Keratinocyte (primary cell): ENCODE results near the gene ARHGAP15. TPM values are rescaled to one million over a fixed set of nuclear protein-coding genes. Genes with fewer than 3 reads are reported as not detected.

Source experiments
- DNase-seq: peaks from one replicate; pipeline ENCODE4 v3.0.0-alpha.2; 2011; ENCODE audit warnings: low read depth, missing footprints, low spot score
- FAIRE-seq: peaks from 2 replicates; lab custom pipeline; 2011; peaks lifted over from hg19 to GRCh38; lab: Jason Lieb, UNC
- H2AFZ ChIP-seq: 2 replicates; pipeline ENCODE4 v1.6.0; 2012; ENCODE audit warnings: low read length, control low read depth, inconsistent platforms; ENCODE audit not compliant: control insufficient read depth
- H3K27ac ChIP-seq: 2 replicates; pipeline ENCODE4 v1.5.1; 2011; ENCODE audit warnings: low read length; ENCODE audit not compliant: control insufficient read depth, insufficient read depth
- H3K27me3 ChIP-seq: 3 replicates; pipeline ENCODE4 v1.6.0; 2011; ENCODE audit warnings: low read length; ENCODE audit not compliant: control insufficient read depth, insufficient read depth; ENCODE audit errors: extremely low read depth
- H3K36me3 ChIP-seq, 2 experiments: 2 replicates in 1 of 2; 3 replicates in 1 of 2; pipeline ENCODE4 v1.5.1; 2011; ENCODE audit warnings: low read length in 2 of 2, mild to moderate bottlenecking in 1 of 2; ENCODE audit not compliant: control insufficient read depth in 2 of 2, insufficient read depth in 2 of 2; ENCODE audit errors: extremely low read depth in 1 of 2
- H3K4me1 ChIP-seq: 3 replicates; pipeline ENCODE4 v1.5.1; 2011; ENCODE audit warnings: low read length; ENCODE audit not compliant: control insufficient read depth, insufficient read depth; ENCODE audit errors: extremely low read depth
- H3K4me2 ChIP-seq: 3 replicates; pipeline ENCODE4 v1.6.0; 2011; ENCODE audit warnings: low read depth, low read length; ENCODE audit not compliant: control insufficient read depth, insufficient read depth; ENCODE audit errors: extremely low read depth
- H3K4me3 ChIP-seq, 3 experiments: fragments of 200-600 bp in 1 of 3; sonication (generic) in 1 of 3; 2 replicates in 2 of 3; 3 replicates in 1 of 3; pipeline ENCODE4 v1.5.1; 2011 to 2016; ENCODE audit warnings: low read length in 3 of 3, mild to moderate bottlenecking in 3 of 3, control low read depth in 2 of 3, inconsistent platforms in 1 of 3, low read depth in 1 of 3, mixed read lengths in 1 of 3, mixed run types in 1 of 3, moderate library complexity in 1 of 3; ENCODE audit not compliant: control insufficient read depth in 2 of 3, insufficient read depth in 2 of 3; ENCODE audit errors: extremely low read depth in 1 of 3
- H3K79me2 ChIP-seq: 2 replicates; pipeline ENCODE4 v1.6.0; 2012; ENCODE audit warnings: low read length; ENCODE audit not compliant: control insufficient read depth, insufficient read depth
- H3K9ac ChIP-seq: 3 replicates; pipeline ENCODE4 v1.6.0; 2011; ENCODE audit warnings: low read length; ENCODE audit not compliant: control insufficient read depth, insufficient read depth; ENCODE audit errors: extremely low read depth
- H3K9me1 ChIP-seq: 3 replicates; pipeline ENCODE4 v1.6.0; 2011; ENCODE audit warnings: low read length; ENCODE audit not compliant: control insufficient read depth, insufficient read depth; ENCODE audit errors: extremely low read depth
- H3K9me3 ChIP-seq: 2 replicates; pipeline ENCODE4 v1.5.1; 2012; ENCODE audit warnings: low read depth, low read length; ENCODE audit not compliant: control insufficient read depth
- H4K20me1 ChIP-seq: 3 replicates; pipeline ENCODE4 v1.6.0; 2011; ENCODE audit warnings: low read length; ENCODE audit not compliant: control insufficient read depth, insufficient read depth; ENCODE audit errors: extremely low read depth
- EZH2 ChIP-seq: IDR thresholded peaks from one replicate; pipeline ENCODE4 v1.6.1; 2012; ENCODE audit warnings: inconsistent platforms, mild to moderate bottlenecking, low read length, moderate library complexity
- dilution Hi-C: fragments of 300-500 bp; cut with MboI; formaldehyde crosslinking; loops from one replicate; pipeline ENCODE4 v1.7.0; 2020; ENCODE audit warnings: low sequenced_read_pairs; ENCODE audit not compliant: extremely low pct_ligation_motif_present
- polyA plus RNA-seq, 5 experiments: library from polyadenylated mRNA; depleted of rRNA in 3 of 5; stranded (reverse) in 3 of 5; stranded (forward) in 1 of 5; unstranded in 1 of 5; fragments of >200 nt; gene quantifications; 1 replicate in 1 of 5; 2 replicates in 3 of 5; 3 replicates in 1 of 5; pipeline versions ENCODE4 v1.2.1 to v1.2.3, GENCODE V29; 2011 to 2012; ENCODE audit warnings: missing spikeins in 2 of 5, low read depth in 1 of 5, low replicate concordance in 1 of 5
- TF ChIP-seq, protein P1 (sequence below), 3 experiments: IDR thresholded peaks in 1 of 3; conservative IDR thresholded peaks in 1 of 3; optimal IDR thresholded peaks in 1 of 3; 2 replicates in 2 of 3; 3 replicates in 1 of 3; pipeline versions ENCODE3 to v1.5.1; 2011; ENCODE audit warnings: low read length in 3 of 3, mild to moderate bottlenecking in 3 of 3, moderate library complexity in 2 of 3, control low read depth in 1 of 3, inconsistent platforms in 1 of 3; ENCODE audit not compliant: insufficient read depth in 2 of 3; ENCODE audit errors: extremely low read depth in 1 of 3

The ARHGAP15 gene
- polyA plus RNA-seq, 1 donor (not counting 4 experiments of a cell fraction or from before 2014, with no cell fraction given) = not detected

DNA sequence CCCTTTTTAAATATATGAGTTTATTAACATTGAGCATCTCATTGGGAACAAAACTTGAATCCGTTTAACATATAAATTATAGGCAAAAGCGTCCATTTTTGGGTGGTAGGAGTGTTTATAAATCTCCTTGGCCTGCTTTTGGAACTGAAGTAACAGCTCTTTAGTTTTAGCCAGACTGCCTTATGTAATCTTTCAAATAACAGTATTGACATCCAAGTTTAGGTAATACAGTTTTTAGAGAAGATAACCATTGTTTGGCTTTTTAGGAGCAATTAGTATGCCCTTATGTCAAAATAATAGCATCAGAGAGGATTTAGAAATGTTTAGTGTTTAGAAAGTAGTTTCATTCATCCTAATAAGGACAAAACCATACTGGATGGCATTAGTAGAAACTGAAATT is 361.9 kb downstream of the ARHGAP15 start:
- TF ChIP-seq, protein P1, sequence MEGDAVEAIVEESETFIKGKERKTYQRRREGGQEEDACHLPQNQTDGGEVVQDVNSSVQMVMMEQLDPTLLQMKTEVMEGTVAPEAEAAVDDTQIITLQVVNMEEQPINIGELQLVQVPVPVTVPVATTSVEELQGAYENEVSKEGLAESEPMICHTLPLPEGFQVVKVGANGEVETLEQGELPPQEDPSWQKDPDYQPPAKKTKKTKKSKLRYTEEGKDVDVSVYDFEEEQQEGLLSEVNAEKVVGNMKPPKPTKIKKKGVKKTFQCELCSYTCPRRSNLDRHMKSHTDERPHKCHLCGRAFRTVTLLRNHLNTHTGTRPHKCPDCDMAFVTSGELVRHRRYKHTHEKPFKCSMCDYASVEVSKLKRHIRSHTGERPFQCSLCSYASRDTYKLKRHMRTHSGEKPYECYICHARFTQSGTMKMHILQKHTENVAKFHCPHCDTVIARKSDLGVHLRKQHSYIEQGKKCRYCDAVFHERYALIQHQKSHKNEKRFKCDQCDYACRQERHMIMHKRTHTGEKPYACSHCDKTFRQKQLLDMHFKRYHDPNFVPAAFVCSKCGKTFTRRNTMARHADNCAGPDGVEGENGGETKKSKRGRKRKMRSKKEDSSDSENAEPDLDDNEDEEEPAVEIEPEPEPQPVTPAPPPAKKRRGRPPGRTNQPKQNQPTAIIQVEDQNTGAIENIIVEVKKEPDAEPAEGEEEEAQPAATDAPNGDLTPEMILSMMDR (optimal IDR thresholded peaks at IDR 0.05 in 1 of 3, IDR thresholded peaks at IDR 0.05 in 1 of 3, conservative IDR thresholded peaks at IDR 0.05 in 1 of 3; ENCODE audit: extremely low read depth in 1 of 3, insufficient read depth in 2 of 3, low read length in 3 of 3) = no peak
- no peak for TF ChIP-seq EZH2
- Histone ChIP-seq H3K79me2 (no peaks in the 10 kb centered on the region), H4K20me1 (no peaks in the 10 kb centered on the region), H3K27ac (no peak overlapping the region), H3K36me3 (no peaks in the 10 kb centered on the region), H3K9me1 (no peaks in the 10 kb centered on the region), H3K4me1 (no peaks in the 10 kb centered on the region), H3K4me3 (no peak overlapping the region), H3K9me3 (no peaks in the 10 kb centered on the region), H3K4me2 (no peak overlapping the region), H3K9ac (no peak overlapping the region), H2AFZ (no peak overlapping the region), H3K27me3 (no peaks in the 10 kb centered on the region)
- DNase-seq (no peak), FAIRE-seq (no peak)
- dilution Hi-C loops = no loop called here

DNA sequence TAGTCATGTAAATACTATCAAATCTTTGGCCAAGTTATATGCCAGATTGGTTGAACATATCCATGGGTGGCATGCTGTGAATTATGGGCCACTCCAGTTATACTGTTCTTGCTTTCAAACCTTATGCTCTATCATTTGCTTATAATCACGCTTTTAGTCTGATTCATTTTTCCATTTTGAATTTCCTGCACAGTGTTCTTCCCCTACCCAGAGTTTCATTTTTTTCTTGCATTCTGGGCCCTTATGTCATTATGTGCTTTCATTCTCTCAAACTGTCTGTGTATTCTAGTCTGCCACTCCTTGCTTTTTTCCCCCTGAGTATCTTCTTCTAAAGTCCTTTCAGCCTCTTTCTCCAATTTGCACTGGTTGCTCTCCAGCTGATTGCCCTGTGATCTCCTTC is 364.1 kb downstream of the ARHGAP15 start:
- Histone ChIP-seq H3K27me3 (no peaks in the 10 kb centered on the region), H3K9me3 (no peaks in the 10 kb centered on the region), H3K4me3 (no peak overlapping the region), H3K27ac (no peak overlapping the region), H3K9me1 (no peaks in the 10 kb centered on the region), H3K4me1 (no peaks in the 10 kb centered on the region), H2AFZ (no peak overlapping the region), H3K36me3 (no peaks in the 10 kb centered on the region), H4K20me1 (no peaks in the 10 kb centered on the region), H3K79me2 (no peaks in the 10 kb centered on the region), H3K4me2 (no peak overlapping the region), H3K9ac (no peak overlapping the region)
- dilution Hi-C loops = no loop called here
- FAIRE-seq = no peak
- no peak for TF ChIP-seq EZH2
- TF ChIP-seq, protein P1 (optimal IDR thresholded peaks at IDR 0.05 in 1 of 3, IDR thresholded peaks at IDR 0.05 in 1 of 3, conservative IDR thresholded peaks at IDR 0.05 in 1 of 3; ENCODE audit: extremely low read depth in 1 of 3, insufficient read depth in 2 of 3, low read length in 3 of 3) = no peak
- no peak for DNase-seq
